Measurements from ENCODE around the gene ZNF385B. TPM values are rescaled to one million over a fixed set of nuclear protein-coding genes. Genes with fewer than 3 reads are reported as not detected.
"Not testable (repeated sequence)": the region's sequence is repeated elsewhere in the genome, so short reads cannot be mapped to it uniquely, and the experiment has no call there.

Gene ZNF385B
- 1.2 and 2.9 TPM in 2 replicates for total RNA-seq
- polyA plus RNA-seq (2012) = 0.87 TPM

GRCh38 chr2:179861416-179862067, at the start of gene ZNF385B:
Gene ZNF385B, minus strand, starts transcription at chr2:179861612.
- DNase-seq (ENCODE audit: low read depth) = peak; percentile 12

GRCh38 chr2:179910735-179911113, 49.3 kb upstream of the ZNF385B start:
- DNase-seq (ENCODE audit: low read depth) = no peak

GRCh38 chr2:179909845-179910734, 48.7 kb upstream of the ZNF385B start:
- no peak for DNase-seq (ENCODE audit: low read depth)

GRCh38 chr2:179900655-179901054, 39.2 kb upstream of the ZNF385B start:
- DNase-seq (ENCODE audit: low read depth) = no peak

- DNase-seq (ENCODE audit: low read depth) = no peak
These were observed 38.3 kb upstream of the ZNF385B start for GRCh38 chr2:179899666-179900065.

GRCh38 chr2:179898873-179899272, 37.5 kb upstream of the ZNF385B start:
- peak; percentile 24 for DNase-seq (ENCODE audit: low read depth)

- DNase-seq (ENCODE audit: low read depth) = no peak
These were observed 32.2 kb upstream of the ZNF385B start for GRCh38 chr2:179893616-179894015.

GRCh38 chr2:179891237-179891636, 29.8 kb upstream of the ZNF385B start:
- DNase-seq (ENCODE audit: low read depth) = no peak

GRCh38 chr2:179890666-179891065, 29.3 kb upstream of the ZNF385B start:
- DNase-seq (ENCODE audit: low read depth) = no peak

GRCh38 chr2:179888642-179889041, 27.2 kb upstream of the ZNF385B start:
- DNase-seq (ENCODE audit: low read depth) = not testable (repeated sequence)

- DNase-seq (ENCODE audit: low read depth) = no peak
These were observed 22.8 kb upstream of the ZNF385B start for GRCh38 chr2:179884193-179884592.

- DNase-seq (ENCODE audit: low read depth) = no peak
These were observed 21.7 kb upstream of the ZNF385B start for GRCh38 chr2:179882851-179883806.

GRCh38 chr2:179877601-179878364, 16.4 kb upstream of the ZNF385B start:
- no peak for DNase-seq (ENCODE audit: low read depth)

GRCh38 chr2:179876266-179876665, 14.9 kb upstream of the ZNF385B start:
- no peak for DNase-seq (ENCODE audit: low read depth)

- no peak for DNase-seq (ENCODE audit: low read depth)
These were observed 14.5 kb upstream of the ZNF385B start for GRCh38 chr2:179875864-179876263.

GRCh38 chr2:179862898-179863458, 1.6 kb upstream of the ZNF385B start:
- peak; percentile 26 for DNase-seq (ENCODE audit: low read depth)

GRCh38 chr2:179861027-179861415, 391 bp downstream of the ZNF385B start:
- DNase-seq (ENCODE audit: low read depth) = peak; percentile 20

GRCh38 chr2:179860255-179861026, 971 bp downstream of the ZNF385B start:
- DNase-seq (ENCODE audit: low read depth) = no peak

- DNase-seq (ENCODE audit: low read depth) = no peak
These were observed 1.9 kb downstream of the ZNF385B start for GRCh38 chr2:179859523-179859922.

Data from myocyte (in vitro differentiated cells).